ENCODE measurements around the gene ITLN2.
"Not testable (repeated sequence)": the region's sequence is repeated elsewhere in the genome, so short reads cannot be mapped to it uniquely, and the experiment has no call there.

Gene ITLN2

DNA sequence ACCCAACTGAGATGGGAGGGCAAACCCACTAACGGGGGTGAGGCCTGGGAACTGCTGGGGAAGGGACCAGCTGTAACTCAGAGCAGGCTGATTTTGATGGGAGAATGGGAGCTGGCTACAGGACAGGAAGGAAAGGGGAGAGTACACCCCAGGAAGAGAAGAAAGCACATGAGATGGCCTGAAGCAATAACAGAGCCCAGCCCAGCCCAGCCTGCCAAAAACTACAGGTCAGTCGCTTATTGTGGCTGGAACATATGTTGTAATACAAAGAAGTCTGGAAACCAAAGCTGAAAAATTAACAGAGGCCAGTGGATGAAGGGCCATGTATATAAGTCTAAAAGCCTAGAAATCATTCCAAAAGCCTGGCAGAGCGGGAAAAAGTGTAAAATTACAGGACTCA lies 1.6 kb downstream of the ITLN2 start:
- DNase-seq (ENCODE audit: low read depth): no peak

DNA sequence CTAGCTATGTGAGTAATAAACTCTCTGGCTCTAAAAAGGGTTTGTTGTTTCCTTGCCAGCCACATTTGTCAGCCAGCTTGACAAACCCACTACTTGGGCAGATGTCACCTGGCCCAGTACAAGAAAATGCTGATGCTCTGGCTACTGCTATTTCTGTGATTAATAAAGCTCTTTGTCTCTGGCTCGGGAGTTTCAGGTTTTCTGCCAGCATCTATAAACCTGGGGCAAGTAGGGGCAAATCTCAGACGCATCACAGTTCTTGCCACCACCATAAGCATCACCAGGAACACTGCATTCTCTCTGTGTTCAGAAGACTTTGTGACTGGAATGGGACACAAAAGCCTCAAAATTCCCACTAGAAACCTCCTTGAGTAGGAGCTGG lies 2.5 kb downstream of the ITLN2 start:
- DNase-seq (ENCODE audit: low read depth): no peak

GRCh38 chr1:160951443-160952128 lies 3.0 kb downstream of the ITLN2 start:
- DNase-seq (ENCODE audit: low read depth): peak; percentile 64

DNA sequence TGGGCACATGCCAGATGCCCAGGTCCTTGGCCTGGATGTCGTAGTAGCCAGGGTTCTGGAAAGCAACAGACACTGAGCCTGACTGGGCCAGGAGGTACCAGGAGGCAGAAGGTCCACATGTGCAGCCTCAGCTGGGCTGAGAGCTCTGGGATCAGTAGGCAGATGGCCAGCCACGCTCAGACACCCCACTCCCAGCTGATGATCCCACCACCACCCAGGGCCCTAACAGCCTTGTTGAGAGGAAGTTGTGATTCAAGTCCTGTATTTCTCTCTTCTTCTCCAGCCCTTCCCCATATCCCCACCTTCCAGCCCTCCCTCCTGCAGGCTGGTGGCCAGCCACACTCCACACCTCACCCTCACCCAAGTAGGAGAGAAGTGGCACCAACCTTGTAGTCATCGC lies 4.0 kb downstream of the ITLN2 start:
- DNase-seq (ENCODE audit: low read depth): no peak

GRCh38 chr1:160949881-160950280 lies 4.7 kb downstream of the ITLN2 start:
- peak; percentile 43 for DNase-seq (ENCODE audit: low read depth)

DNA sequence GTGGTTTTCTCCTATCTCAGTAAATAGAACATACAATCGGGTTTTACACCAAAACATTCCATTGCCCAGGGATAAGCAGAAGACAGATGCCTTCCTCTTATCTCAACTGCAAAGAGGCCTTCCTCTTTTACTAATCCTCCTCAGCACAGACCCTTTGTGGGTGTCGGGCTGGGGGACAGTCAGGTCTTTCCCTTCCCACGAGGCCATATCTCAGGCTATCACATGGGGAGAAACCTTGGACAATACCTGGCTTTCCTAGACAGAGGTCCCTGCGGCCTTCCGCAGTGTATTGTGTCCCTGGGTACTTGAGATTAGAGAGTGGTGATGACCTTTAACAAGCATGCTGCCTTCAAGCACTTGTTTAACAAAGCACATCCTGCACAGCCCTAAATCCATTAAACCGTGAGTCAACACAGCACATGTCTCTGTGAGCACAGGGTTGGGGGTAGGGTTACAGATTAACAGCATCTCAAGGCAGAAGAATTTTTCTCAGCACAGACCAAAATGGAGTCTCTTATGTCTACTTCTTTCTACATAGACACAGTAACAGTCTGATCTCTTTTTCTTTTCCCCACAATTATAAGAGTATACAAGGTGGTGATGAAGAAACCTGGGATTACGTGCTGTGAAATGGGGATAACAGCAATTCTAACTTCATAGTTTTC lies 5.3 kb downstream of the ITLN2 start:
- DNase-seq (ENCODE audit: low read depth): peak; percentile 32

- DNase-seq (ENCODE audit: low read depth): not testable (repeated sequence)
Observed at GRCh38 chr1:160947174-160947759, 7.3 kb downstream of the ITLN2 start.

GRCh38 chr1:160945881-160946280 lies 8.7 kb downstream of the ITLN2 start:
- not testable (repeated sequence) for DNase-seq (ENCODE audit: low read depth)

GRCh38 chr1:160945079-160945478 lies 9.5 kb downstream of the ITLN2 start:
- DNase-seq (ENCODE audit: low read depth): no peak

DNA sequence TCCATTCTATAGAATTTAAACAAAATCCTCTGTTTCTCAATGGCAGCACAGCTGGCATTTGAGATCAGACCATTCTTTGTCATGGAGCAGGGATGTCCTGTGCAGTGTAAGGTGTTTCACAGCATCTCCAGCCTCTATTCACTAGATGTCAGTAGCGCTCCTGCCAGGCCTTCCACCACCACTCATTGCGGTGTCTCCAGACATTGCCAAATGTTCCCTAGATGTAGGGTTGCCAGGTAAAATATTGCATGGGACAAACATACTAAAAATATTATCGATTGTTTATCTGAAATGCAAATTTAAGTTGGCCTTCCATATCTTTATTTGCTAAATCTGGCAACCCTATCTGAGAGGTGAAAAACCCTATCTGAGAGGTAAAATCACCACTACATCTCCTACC lies 11.7 kb downstream of the ITLN2 start:
- peak; percentile 14 for DNase-seq (ENCODE audit: low read depth)

DNA sequence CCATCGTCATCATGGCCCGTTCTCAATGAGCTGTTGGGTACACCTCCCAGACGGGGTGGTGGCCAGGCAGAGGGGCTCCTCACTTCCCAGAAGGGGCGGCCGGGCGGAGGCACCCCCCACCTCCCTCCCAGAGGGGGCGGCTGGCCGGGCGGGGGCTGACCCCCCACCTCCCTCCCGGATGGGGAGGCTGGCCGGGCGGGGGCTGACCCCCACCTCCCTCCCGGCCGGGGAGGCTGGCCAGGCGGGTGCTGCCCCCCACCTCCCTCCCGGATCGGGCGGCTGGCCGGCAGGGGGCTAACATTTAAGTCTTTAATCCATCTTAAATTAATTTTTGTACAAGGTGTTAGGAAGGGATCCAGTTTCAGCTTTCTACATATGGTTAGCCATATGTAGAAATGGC lies 17.9 kb downstream of the ITLN2 start:
- DNase-seq (ENCODE audit: low read depth): not testable (repeated sequence)

DNA sequence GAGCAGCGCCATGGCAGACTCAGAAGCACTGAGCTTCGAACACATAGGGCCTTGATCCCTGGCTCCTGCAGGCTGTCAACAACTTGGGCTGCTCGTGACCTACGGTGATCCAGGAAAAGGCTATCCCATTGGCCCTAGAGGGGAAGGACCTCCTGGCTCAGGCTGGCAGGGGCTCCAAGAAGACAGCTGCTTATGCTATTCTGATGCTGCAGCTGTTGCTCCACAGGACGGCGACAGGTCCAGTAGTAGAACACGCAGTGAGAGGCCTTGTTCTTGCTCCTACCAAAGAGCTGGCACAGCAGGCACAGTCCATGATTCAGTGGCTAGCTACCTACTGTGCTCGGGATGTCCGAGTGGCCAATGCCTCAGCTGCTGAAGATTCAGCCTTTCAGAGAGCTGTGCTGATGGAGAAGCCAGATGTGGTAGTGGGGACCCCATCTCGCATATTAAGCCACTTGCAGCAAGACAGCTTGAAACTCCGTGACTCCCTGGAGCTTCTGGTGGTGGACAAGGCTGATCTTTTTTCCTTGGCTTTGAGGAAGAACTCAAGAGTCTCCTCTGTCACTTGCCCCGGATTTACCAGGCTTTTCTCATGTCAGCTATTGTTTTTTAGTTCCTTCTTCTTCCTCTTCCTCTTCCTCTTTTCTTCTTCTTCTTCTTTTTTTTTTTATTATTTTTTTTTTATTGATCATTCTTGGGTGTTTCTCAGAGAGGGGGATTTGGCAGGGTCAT lies 18.9 kb downstream of the ITLN2 start:
- no peak for DNase-seq (ENCODE audit: low read depth)

- DNase-seq (ENCODE audit: low read depth): not testable (repeated sequence)
Observed at GRCh38 chr1:160933305-160933704, 21.3 kb downstream of the ITLN2 start.

- peak; percentile 50 for DNase-seq (ENCODE audit: low read depth)
Observed at GRCh38 chr1:160925652-160926244, 28.9 kb downstream of the ITLN2 start.

- DNase-seq (ENCODE audit: low read depth): no peak
Observed at GRCh38 chr1:160924791-160925651, 29.6 kb downstream of the ITLN2 start.

DNA sequence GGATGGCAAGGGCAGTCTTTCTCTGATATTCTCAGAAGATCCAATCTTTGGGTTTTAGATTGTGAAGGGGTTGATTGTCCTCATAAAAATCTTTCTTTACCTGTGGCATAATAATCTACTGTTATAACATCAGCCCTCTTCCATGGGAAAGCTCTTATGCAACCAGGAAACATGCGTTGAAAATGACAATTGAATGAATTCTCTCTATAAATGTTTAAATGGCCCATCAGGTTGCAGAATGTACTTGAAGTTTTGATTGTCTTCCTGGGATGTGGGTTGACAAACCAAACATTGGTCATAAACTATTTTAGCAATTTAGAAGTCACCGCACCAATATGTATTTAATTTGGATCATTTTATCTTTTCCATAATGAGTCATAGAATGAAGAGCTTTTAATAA lies 37.9 kb downstream of the ITLN2 start:
- no peak for DNase-seq (ENCODE audit: low read depth)

GRCh38 chr1:160913229-160913628 lies 41.4 kb downstream of the ITLN2 start:
- not testable (repeated sequence) for DNase-seq (ENCODE audit: low read depth)

- no peak for DNase-seq (ENCODE audit: low read depth)
Observed at GRCh38 chr1:160911925-160912324, 42.7 kb downstream of the ITLN2 start.

GRCh38 chr1:160911441-160911840 lies 43.2 kb downstream of the ITLN2 start:
- DNase-seq (ENCODE audit: low read depth): no peak

DNA sequence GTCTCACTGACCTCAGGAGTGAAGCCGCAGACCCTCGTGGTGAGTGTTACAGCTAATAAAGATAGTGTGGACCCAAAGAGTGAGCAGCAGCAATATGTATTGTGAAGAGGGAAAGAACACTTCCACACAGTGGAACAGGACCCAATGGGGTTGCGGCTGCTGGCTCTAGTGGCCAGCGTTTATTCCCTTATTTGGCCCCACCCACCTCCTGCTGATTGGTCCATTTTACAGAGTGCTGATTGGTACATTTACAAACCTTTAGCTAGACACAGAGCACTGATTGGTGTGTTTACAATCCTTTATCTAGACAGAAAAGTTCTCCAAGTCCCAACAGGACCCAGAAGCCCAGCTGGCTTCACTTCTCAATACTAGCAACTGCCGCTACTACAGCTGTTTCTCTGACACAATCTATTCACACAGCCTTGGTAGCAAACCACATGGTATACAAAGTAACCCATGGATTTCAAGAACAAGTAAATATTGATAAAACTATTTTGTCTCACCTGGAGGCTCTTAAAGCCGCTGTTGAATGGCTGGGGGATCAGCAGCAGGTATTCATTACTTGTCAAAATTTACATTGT lies 44.3 kb downstream of the ITLN2 start:
- DNase-seq (ENCODE audit: low read depth): no peak

DNA sequence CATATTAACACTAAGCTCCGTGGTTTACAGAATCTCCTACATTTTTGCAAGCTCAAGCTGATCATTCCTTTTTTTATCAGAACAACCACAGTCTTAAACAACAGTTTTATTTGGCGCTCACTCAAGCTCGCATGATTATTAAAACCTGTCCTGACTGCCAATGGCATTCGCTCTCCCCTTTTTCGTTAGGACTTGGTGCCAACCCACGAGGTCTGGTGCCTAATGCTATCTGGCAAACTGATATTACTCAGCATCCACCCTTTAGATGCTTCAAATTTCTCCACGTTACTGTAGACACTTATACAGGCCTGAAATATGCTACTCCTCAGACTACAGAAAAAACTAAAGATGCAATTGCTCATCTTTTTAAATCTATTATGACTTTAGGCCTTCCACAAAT lies 46.6 kb downstream of the ITLN2 start:
- DNase-seq (ENCODE audit: low read depth): no peak
